ENCODE measurements around the gene POLR3H.

Gene POLR3H

GRCh38 chr22:41534219-41534618, 10.1 kb downstream of the POLR3H start:
- DNase-seq: no peak

DNA sequence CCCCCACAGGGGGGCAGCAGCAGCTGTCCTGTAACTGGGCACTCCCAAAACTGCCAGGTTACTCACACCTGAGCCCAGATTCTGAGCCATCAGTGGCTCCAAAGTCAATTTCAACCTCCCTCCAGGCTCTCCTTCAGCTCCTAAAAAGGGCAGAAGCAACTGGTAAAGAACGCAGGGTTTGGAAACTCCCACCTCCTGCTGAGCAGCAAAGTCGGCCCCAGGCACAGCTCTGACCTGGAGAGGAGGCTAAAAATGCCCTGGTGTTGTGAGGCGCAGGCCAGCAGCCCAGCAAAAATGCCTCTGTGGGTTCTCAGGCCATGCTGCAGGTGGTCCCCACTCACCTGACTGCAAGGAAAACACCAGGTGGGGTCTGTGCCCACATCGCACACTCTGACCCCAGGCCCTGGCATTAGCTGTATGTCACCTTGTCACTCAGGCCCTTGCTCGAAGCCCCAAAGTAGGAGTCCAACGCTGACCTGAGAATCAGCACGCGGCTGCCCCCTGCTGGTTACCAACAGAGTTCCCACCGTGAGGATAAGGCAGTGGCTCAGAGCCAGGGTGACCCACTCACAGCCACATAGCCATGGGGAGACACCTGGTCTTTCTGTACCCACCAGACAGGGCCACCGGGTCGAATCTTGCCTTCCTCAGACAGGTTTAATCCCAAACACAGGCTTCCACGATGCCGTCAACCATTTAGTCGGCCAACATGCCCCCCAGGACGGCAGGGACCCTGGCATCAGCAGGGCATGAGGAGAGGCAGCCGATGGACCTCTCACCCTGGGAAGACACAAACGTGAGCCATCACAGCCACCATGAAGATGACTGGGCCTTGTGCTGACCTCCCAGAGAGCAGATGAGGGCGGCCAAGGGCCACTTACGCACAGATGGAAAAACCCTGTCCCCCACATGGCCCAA, 11.1 kb downstream of the POLR3H start:
- peak; percentile 86 for DNase-seq

GRCh38 chr22:41531715-41532477, 12.4 kb downstream of the POLR3H start:
- DNase-seq: no peak

DNA sequence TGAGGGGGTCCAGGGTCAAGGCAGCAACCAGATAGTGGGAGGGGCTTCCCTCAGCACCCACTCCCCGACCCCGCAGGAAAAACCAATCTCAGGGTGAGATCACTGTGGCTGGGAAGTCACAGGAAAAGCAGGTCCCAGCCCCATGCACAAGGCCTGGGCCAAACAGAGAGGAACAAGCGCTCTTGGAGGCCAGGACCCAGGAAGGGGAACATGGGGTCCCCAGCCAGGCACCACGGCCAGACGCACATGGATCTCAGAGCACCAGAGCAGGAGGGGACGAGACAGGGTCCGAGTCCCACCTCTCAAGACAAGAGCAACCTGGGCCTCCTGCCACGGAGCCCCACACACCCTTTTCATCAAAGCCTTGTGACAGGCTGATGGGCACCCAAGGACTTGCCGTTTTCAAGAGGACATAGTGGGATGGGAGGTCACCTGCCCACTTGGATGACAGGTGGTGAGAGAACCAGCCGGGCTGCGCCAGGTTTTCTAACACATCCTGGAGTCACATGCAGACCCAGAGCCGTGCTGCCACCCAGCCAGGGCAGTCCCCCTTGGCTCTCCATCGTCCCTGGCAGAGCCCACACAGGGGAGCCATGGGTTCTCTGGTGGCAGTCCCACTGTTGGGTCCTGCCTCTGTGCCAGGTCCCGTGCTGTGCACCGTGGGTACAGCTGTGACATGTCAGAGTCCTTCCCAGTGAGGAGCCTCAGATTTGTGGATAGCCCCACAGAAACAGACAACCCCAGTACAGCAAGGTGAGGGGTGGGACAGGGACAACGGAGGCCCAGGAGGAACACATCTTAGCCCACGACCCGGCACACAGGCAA, 13.2 kb downstream of the POLR3H start:
- no peak for DNase-seq

GRCh38 chr22:41528938-41529561, 15.2 kb downstream of the POLR3H start:
- DNase-seq: no peak

DNA sequence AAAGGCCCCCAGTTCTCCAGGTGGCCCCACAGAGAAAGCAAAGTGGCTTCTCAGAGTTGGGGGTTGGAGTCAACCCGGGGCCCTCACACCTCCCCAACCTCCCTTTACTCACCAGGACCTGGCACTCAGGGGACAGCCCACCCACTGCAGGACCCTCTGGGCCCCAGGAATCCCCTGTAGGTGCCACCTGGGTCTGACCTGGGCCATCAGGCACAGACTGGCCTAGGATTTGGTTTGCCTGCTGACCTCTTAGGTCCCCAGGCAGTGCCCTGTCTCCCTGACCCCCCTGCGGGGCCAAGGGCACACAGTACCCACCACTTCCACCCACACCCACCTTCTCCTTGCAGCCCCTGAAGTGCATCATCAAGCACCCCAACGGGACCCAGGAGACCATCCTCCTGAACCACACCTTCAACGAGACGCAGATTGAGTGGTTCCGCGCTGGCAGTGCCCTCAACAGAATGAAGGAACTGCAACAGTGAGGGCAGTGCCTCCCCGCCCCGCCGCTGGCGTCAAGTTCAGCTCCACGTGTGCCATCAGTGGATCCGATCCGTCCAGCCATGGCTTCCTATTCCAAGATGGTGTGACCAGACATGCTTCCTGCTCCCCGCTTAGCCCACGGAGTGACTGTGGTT, 16.0 kb downstream of the POLR3H start:
- DNase-seq: no peak

DNA sequence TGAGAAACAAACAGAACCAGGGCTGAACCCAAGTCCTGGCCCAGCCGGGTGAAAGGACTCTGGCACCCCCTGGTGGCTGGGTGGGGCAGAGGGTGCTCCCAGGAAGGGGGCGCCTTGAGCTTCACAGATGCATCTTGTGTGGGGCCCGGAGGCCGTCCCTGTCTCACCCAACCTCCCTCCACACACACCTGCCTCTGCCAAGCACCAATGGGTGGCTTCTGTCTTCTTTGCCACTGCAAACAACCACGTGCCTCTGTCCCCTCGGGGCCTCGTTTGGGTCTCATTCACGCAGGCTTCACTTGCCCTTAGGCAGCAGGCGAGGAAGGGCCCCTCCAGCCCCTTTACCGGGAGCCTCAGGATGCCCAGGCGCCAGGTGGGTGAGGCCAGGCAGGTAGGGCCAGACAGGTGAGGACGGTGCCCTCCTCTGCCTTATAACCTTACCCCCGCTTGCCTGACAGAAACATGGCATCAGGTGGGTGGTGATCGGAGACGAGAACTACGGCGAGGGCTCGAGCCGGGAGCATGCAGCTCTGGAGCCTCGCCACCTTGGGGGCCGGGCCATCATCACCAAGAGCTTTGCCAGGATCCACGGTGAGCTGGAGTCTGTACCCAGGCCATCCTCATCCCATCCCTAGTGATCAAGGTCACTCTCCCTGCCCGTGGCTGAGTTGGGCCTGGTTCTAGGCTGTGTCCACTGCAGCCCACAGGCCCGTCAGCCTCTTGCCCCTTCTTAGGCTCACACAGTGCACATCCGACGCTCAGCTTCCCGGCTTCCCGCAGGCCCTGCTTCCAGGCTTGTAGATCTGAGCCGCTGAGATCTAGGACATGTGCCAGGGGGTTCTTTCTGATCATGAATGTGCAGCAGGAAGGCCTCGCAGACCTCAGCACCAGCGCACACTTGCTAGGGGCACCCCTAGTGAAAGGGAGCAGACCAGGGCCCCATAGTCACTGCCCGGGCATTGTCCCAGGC, 17.2 kb downstream of the POLR3H start:
- DNase-seq: peak; percentile 87

- no peak for DNase-seq
These were observed 17.9 kb downstream of the POLR3H start for GRCh38 chr22:41526226-41526829.

GRCh38 chr22:41525450-41526225, 18.6 kb downstream of the POLR3H start:
- no peak for DNase-seq

DNA sequence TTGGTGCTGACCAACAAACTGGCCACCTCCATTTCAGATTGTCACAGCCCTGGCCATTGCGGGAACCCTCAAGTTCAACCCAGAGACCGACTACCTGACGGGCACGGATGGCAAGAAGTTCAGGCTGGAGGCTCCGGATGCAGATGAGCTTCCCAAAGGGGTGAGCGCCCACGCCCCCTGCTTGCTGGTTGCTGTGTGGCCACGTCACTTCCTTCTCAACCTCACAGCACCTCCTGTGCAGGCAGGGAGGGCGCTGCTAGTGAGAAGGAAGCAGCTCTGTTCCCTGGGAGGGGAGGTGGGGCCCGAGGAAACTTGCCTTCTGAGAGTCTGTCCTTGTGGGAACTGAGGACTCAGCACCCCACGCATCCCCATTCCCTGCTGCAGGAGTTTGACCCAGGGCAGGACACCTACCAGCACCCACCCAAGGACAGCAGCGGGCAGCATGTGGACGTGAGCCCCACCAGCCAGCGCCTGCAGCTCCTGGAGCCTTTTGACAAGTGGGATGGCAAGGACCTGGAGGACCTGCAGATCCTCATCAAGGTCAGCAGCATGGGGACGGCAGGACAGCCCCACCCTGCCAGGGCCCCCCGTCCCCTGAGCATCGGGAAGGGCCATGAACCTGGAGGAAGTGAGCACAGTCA, 19.3 kb downstream of the POLR3H start:
- DNase-seq: peak; percentile 80

- DNase-seq: no peak
These were observed 20.0 kb downstream of the POLR3H start for GRCh38 chr22:41524251-41524661.

DNA sequence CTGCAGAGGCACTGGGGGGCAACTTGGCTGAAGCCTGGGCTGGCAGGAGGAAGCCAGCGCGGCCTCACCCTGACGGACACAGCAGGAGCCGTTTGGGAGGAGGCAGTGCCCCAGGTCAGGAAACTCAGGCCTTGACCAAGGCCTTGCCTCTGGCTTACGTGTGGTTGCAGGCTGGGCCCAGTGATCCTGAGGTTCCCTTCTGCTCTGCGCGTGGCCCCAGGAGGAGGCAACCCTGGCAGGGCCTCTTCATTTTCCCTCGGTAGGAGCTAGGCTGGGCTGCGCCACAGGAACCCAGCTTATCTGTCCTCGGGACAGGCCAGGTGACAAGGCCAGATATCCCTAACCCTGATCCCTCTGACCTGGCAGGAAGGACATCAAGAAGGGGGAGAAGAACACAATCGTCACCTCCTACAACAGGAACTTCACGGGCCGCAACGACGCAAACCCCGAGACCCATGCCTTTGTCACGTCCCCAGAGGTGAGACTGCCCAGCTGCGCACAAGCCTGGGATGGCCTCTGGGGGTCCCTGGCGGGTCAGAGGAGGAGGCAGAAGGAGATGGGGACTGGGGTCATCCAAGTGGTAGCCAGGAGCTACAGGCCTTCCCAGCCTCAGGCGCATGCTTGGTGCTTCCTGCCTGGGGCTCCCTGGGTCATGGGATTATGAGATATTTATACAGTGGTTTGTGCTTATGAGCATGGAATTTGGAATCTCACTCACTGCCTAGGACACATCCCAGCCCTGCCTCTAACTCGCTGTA, 20.6 kb downstream of the POLR3H start:
- no peak for DNase-seq

GRCh38 chr22:41522813-41523212, 21.5 kb downstream of the POLR3H start:
- no peak for DNase-seq

GRCh38 chr22:41521126-41521525, 23.1 kb downstream of the POLR3H start:
- DNase-seq: no peak

- no peak for DNase-seq
These were observed 26.3 kb downstream of the POLR3H start for GRCh38 chr22:41518048-41518347.

GRCh38 chr22:41517172-41518047, 26.9 kb downstream of the POLR3H start:
- peak; percentile 73 for DNase-seq

GRCh38 chr22:41516462-41516861, 27.8 kb downstream of the POLR3H start:
- DNase-seq: no peak

Measured in activated CD8-positive, alpha-beta memory T cell treated with anti-CD3 and anti-CD28 coated beads for 24 hours (primary cell).